RWPE2 (cell line): ENCODE data around the gene MICAL2.

Source experiments
- ATAC-seq: fragments of 200-7000 bp; cut with Tn5 transposase; 3 replicates; pipeline ENCODE4 v1.9.1; 2021; ENCODE audit warnings: low read depth
- DNase-seq: peaks from one replicate; pipeline ENCODE4 v3.0.0-alpha.2; 2020; ENCODE audit warnings: low spot score
- H3K27ac ChIP-seq: fragments of 450-650 bp; 2 replicates; pipeline ENCODE4 v1.5.1; 2017; ENCODE audit warnings: mild to moderate bottlenecking; ENCODE audit not compliant: poor library complexity, severe bottlenecking
- H3K27me3 ChIP-seq: fragments of 250-450 bp; sonication (Bioruptor Pico); 2 replicates; pipeline ENCODE4 v1.5.1; 2021; ENCODE audit warnings: mild to moderate bottlenecking, moderate library complexity; ENCODE audit not compliant: insufficient read depth, poor library complexity, severe bottlenecking
- H3K36me3 ChIP-seq: fragments of 250-450 bp; sonication (Bioruptor Pico); 2 replicates; pipeline ENCODE4 v1.5.1; 2020; ENCODE audit warnings: low read depth, mild to moderate bottlenecking, moderate library complexity
- H3K4me1 ChIP-seq: fragments of 250-450 bp; sonication (Bioruptor Pico); 2 replicates; pipeline ENCODE4 v1.5.1; 2021; ENCODE audit warnings: mild to moderate bottlenecking, moderate library complexity; ENCODE audit not compliant: insufficient read depth, poor library complexity, severe bottlenecking
- H3K4me3 ChIP-seq: fragments of 250-450 bp; sonication (Bioruptor Pico); 2 replicates; pipeline ENCODE4 v1.5.1; 2021; ENCODE audit warnings: mild to moderate bottlenecking, moderate library complexity; ENCODE audit not compliant: severe bottlenecking
- H3K9me3 ChIP-seq: fragments of 250-450 bp; sonication (Bioruptor Pico); 2 replicates; pipeline ENCODE4 v1.5.1; 2021; ENCODE audit warnings: mild to moderate bottlenecking, moderate library complexity; ENCODE audit not compliant: severe bottlenecking
- CTCF ChIP-seq: fragments of 450-650 bp; IDR thresholded peaks from one replicate; pipeline ENCODE4 v1.5.1; 2017; ENCODE audit warnings: mild to moderate bottlenecking, moderate library complexity; ENCODE audit not compliant: poor library complexity, severe bottlenecking

Gene MICAL2

GRCh38 chr11:12147827-12148226, 37.4 kb downstream of the MICAL2 start:
- Histone ChIP-seq H3K4me3 (no peak overlapping the region), H3K4me1 (no peaks in the 10 kb centered on the region), H3K27me3 (no peaks in the 10 kb centered on the region), H3K9me3 (no peaks in the 10 kb centered on the region), H3K27ac (peak overlapping the region; percentile 15), H3K36me3 (peaks cover 86% of the 10 kb centered on the region)
- DNase-seq = no peak
- ATAC-seq = no peak
- TF ChIP-seq CTCF = no peak

DNA sequence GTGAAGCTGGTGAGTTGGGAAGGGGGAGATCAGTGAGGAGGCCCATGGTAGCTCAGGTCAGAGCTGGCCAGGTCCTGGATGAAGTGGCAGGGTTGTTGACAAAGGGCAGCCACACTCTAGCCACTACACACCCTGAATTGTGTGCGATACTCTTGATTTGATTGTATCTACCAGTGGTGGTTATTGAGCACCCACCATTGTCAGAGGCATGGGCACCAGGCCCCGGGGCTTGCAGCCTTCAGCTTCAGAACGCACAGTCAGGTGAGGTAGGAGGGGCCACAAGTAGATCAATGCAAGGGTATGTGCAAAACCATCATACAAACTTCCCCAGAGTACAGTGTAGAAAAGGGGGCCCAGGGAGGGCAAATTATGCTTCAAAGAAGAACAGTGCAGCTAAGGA, 38.1 kb downstream of the MICAL2 start:
- Histone ChIP-seq H3K36me3 (peaks cover 86% of the 10 kb centered on the region), H3K27me3 (no peaks in the 10 kb centered on the region), H3K9me3 (no peaks in the 10 kb centered on the region), H3K4me3 (no peak overlapping the region), H3K27ac (peak overlapping the region; percentile 15), H3K4me1 (no peaks in the 10 kb centered on the region)
- no peak for TF ChIP-seq CTCF
- no peak for ATAC-seq
- DNase-seq = no peak

GRCh38 chr11:12148882-12149281, 38.5 kb downstream of the MICAL2 start:
- ATAC-seq (no peak), DNase-seq (no peak)
- no peak overlapping the region for H3K4me3 ChIP-seq
- H3K4me1 ChIP-seq = no peaks in the 10 kb centered on the region
- TF ChIP-seq CTCF = no peak
- no peaks in the 10 kb centered on the region for H3K27me3 ChIP-seq
- peak overlapping the region; percentile 15 for H3K27ac ChIP-seq
- H3K9me3 ChIP-seq = no peaks in the 10 kb centered on the region
- H3K36me3 ChIP-seq = peaks cover 86% of the 10 kb centered on the region

GRCh38 chr11:12149672-12150225, 39.4 kb downstream of the MICAL2 start:
- ATAC-seq (no peak), DNase-seq (no peak)

More at GRCh38 chr11:12149672-12150225, 39.4 kb downstream of the MICAL2 start:
- Histone ChIP-seq H3K36me3 (peaks cover 86% of the 10 kb centered on the region), H3K4me1 (no peaks in the 10 kb centered on the region), H3K27ac (peak overlapping the region; percentile 15), H3K4me3 (no peak overlapping the region), H3K9me3 (no peaks in the 10 kb centered on the region), H3K27me3 (no peaks in the 10 kb centered on the region)
- TF ChIP-seq CTCF = no peak
